Measurements from ENCODE around the gene TRPV2. TPM values are rescaled to one million over a fixed set of nuclear protein-coding genes. Genes with fewer than 3 reads are reported as not detected.
A peak's percentile ranks its signal among the peaks of the same experiment; 100 is the strongest.

Gene TRPV2
- polyA plus RNA-seq, 1 donor: 5.9 TPM

GRCh38 chr17:16466407-16466806 lies 51.0 kb downstream of the TRPV2 start:
- peaks cover 19% of the 10 kb centered on the region for H3K36me3 ChIP-seq (ENCODE audit: control insufficient read depth, insufficient read depth, low read length)
- H3K9me3 ChIP-seq (ENCODE audit: control insufficient read depth, low read depth, low read length): no peaks in the 10 kb centered on the region
- H3K4me3 ChIP-seq (ENCODE audit: low read length): no peak overlapping the region
- peak overlapping the region; percentile 91 for H3K27ac ChIP-seq (ENCODE audit: low read length)
- WGBS (ENCODE audit: insufficient coverage, low lambda C conversion rate): no CpG with 5 or more reads among the region's 9 CpGs
- H3K4me1 ChIP-seq (ENCODE audit: control insufficient read depth, insufficient read depth, low read length): peaks cover 85% of the 10 kb centered on the region
- H3K27me3 ChIP-seq (ENCODE audit: control insufficient read depth, insufficient read depth, low read length): no peaks in the 10 kb centered on the region
- peak in 1 of 2 donors; percentile 73 for DNase-seq

- H3K36me3 ChIP-seq (ENCODE audit: control insufficient read depth, insufficient read depth, low read length): peaks cover 14% of the 10 kb centered on the region
- no peak overlapping the region for H3K4me3 ChIP-seq (ENCODE audit: low read length)
- no peak for DNase-seq
- no peaks in the 10 kb centered on the region for H3K9me3 ChIP-seq (ENCODE audit: control insufficient read depth, low read depth, low read length)
- H3K27ac ChIP-seq (ENCODE audit: low read length): peak overlapping the region; percentile 91
- H3K4me1 ChIP-seq (ENCODE audit: control insufficient read depth, insufficient read depth, low read length): peaks cover 84% of the 10 kb centered on the region
- no peaks in the 10 kb centered on the region for H3K27me3 ChIP-seq (ENCODE audit: control insufficient read depth, insufficient read depth, low read length)
- WGBS (ENCODE audit: insufficient coverage, low lambda C conversion rate): 80% methylated on average over 1 of the region's 6 CpGs
Observed at GRCh38 chr17:16467044-16467443, 51.7 kb downstream of the TRPV2 start.

GRCh38 chr17:16467886-16468285 lies 52.5 kb downstream of the TRPV2 start:
- Histone ChIP-seq H3K36me3 (ENCODE audit: control insufficient read depth, insufficient read depth, low read length) (peaks cover 7% of the 10 kb centered on the region), H3K4me1 (ENCODE audit: control insufficient read depth, insufficient read depth, low read length) (peaks cover 76% of the 10 kb centered on the region), H3K9me3 (ENCODE audit: control insufficient read depth, low read depth, low read length) (no peaks in the 10 kb centered on the region), H3K27ac (ENCODE audit: low read length) (peak overlapping the region; percentile 91), H3K4me3 (ENCODE audit: low read length) (no peak overlapping the region), H3K27me3 (ENCODE audit: control insufficient read depth, insufficient read depth, low read length) (no peaks in the 10 kb centered on the region)
- no peak for DNase-seq
- WGBS (ENCODE audit: insufficient coverage, low lambda C conversion rate): 89% methylated on average over 1 of the region's 3 CpGs

- peak overlapping the region; percentile 91 for H3K27ac ChIP-seq (ENCODE audit: low read length)
- no peaks in the 10 kb centered on the region for H3K9me3 ChIP-seq (ENCODE audit: control insufficient read depth, low read depth, low read length)
- H3K27me3 ChIP-seq (ENCODE audit: control insufficient read depth, insufficient read depth, low read length): no peaks in the 10 kb centered on the region
- no peak overlapping the region for H3K4me3 ChIP-seq (ENCODE audit: low read length)
- WGBS (ENCODE audit: insufficient coverage, low lambda C conversion rate): 0% methylated on average over 1 of the region's 4 CpGs
- peaks cover 69% of the 10 kb centered on the region for H3K4me1 ChIP-seq (ENCODE audit: control insufficient read depth, insufficient read depth, low read length)
- no peak for DNase-seq
- peaks cover 11% of the 10 kb centered on the region for H3K36me3 ChIP-seq (ENCODE audit: control insufficient read depth, insufficient read depth, low read length)
Observed at GRCh38 chr17:16468428-16468992, 53.1 kb downstream of the TRPV2 start.

GRCh38 chr17:16470265-16470664 lies 54.9 kb downstream of the TRPV2 start:
- H3K27ac ChIP-seq (ENCODE audit: low read length): peak overlapping the region; percentile 34
- H3K27me3 ChIP-seq (ENCODE audit: control insufficient read depth, insufficient read depth, low read length): no peaks in the 10 kb centered on the region
- H3K4me3 ChIP-seq (ENCODE audit: low read length): no peak overlapping the region
- no CpG with 5 or more reads among the region's 11 CpGs for WGBS (ENCODE audit: insufficient coverage, low lambda C conversion rate)
- peaks cover 59% of the 10 kb centered on the region for H3K4me1 ChIP-seq (ENCODE audit: control insufficient read depth, insufficient read depth, low read length)
- peak in 1 of 2 donors; percentile 53 for DNase-seq
- no peaks in the 10 kb centered on the region for H3K9me3 ChIP-seq (ENCODE audit: control insufficient read depth, low read depth, low read length)
- peaks cover 11% of the 10 kb centered on the region for H3K36me3 ChIP-seq (ENCODE audit: control insufficient read depth, insufficient read depth, low read length)

GRCh38 chr17:16471295-16471694 lies 55.9 kb downstream of the TRPV2 start:
- H3K27ac ChIP-seq (ENCODE audit: low read length): no peak overlapping the region
- H3K27me3 ChIP-seq (ENCODE audit: control insufficient read depth, insufficient read depth, low read length): no peaks in the 10 kb centered on the region
- DNase-seq: no peak
- peaks cover 11% of the 10 kb centered on the region for H3K36me3 ChIP-seq (ENCODE audit: control insufficient read depth, insufficient read depth, low read length)
- no CpG with 5 or more reads among the region's 5 CpGs for WGBS (ENCODE audit: insufficient coverage, low lambda C conversion rate)
- H3K9me3 ChIP-seq (ENCODE audit: control insufficient read depth, low read depth, low read length): no peaks in the 10 kb centered on the region
- H3K4me3 ChIP-seq (ENCODE audit: low read length): no peak overlapping the region
- H3K4me1 ChIP-seq (ENCODE audit: control insufficient read depth, insufficient read depth, low read length): peaks cover 54% of the 10 kb centered on the region

- H3K27ac ChIP-seq (ENCODE audit: low read length): no peak overlapping the region
- WGBS (ENCODE audit: insufficient coverage, low lambda C conversion rate): 80% methylated on average over 1 of the region's 6 CpGs
Observed at GRCh38 chr17:16472539-16472938, 57.2 kb downstream of the TRPV2 start.

GRCh38 chr17:16473044-16474011 lies 58.0 kb downstream of the TRPV2 start:
- H3K36me3 ChIP-seq (ENCODE audit: control insufficient read depth, insufficient read depth, low read length): peaks cover 11% of the 10 kb centered on the region
- H3K9me3 ChIP-seq (ENCODE audit: control insufficient read depth, low read depth, low read length): no peaks in the 10 kb centered on the region
- peaks cover 48% of the 10 kb centered on the region for H3K4me1 ChIP-seq (ENCODE audit: control insufficient read depth, insufficient read depth, low read length)
- no peak overlapping the region for H3K4me3 ChIP-seq (ENCODE audit: low read length)
- no CpG with 5 or more reads among the region's 20 CpGs for WGBS (ENCODE audit: insufficient coverage, low lambda C conversion rate)
- H3K27ac ChIP-seq (ENCODE audit: low read length): no peak overlapping the region
- H3K27me3 ChIP-seq (ENCODE audit: control insufficient read depth, insufficient read depth, low read length): no peaks in the 10 kb centered on the region
- DNase-seq: no peak

More at GRCh38 chr17:16472539-16472938, 57.2 kb downstream of the TRPV2 start:
- no peak for DNase-seq
- Histone ChIP-seq H3K27me3 (ENCODE audit: control insufficient read depth, insufficient read depth, low read length) (no peaks in the 10 kb centered on the region), H3K4me1 (ENCODE audit: control insufficient read depth, insufficient read depth, low read length) (peaks cover 48% of the 10 kb centered on the region), H3K9me3 (ENCODE audit: control insufficient read depth, low read depth, low read length) (no peaks in the 10 kb centered on the region), H3K4me3 (ENCODE audit: low read length) (no peak overlapping the region), H3K36me3 (ENCODE audit: control insufficient read depth, insufficient read depth, low read length) (peaks cover 11% of the 10 kb centered on the region)

GRCh38 chr17:16474012-16474725 lies 58.8 kb downstream of the TRPV2 start:
- H3K36me3 ChIP-seq (ENCODE audit: control insufficient read depth, insufficient read depth, low read length): peaks cover 15% of the 10 kb centered on the region
- DNase-seq: no peak
- H3K4me3 ChIP-seq (ENCODE audit: low read length): no peak overlapping the region
- WGBS (ENCODE audit: insufficient coverage, low lambda C conversion rate): 80% methylated on average over 1 of the region's 13 CpGs
- H3K27me3 ChIP-seq (ENCODE audit: control insufficient read depth, insufficient read depth, low read length): no peaks in the 10 kb centered on the region
- H3K27ac ChIP-seq (ENCODE audit: low read length): no peak overlapping the region
- H3K9me3 ChIP-seq (ENCODE audit: control insufficient read depth, low read depth, low read length): no peaks in the 10 kb centered on the region
- peaks cover 48% of the 10 kb centered on the region for H3K4me1 ChIP-seq (ENCODE audit: control insufficient read depth, insufficient read depth, low read length)

- DNase-seq: no peak
- WGBS (ENCODE audit: insufficient coverage, low lambda C conversion rate): no CpG with 5 or more reads among the region's 4 CpGs
- Histone ChIP-seq H3K4me3 (ENCODE audit: low read length) (no peak overlapping the region), H3K27ac (ENCODE audit: low read length) (peak overlapping the region; percentile 56), H3K27me3 (ENCODE audit: control insufficient read depth, insufficient read depth, low read length) (no peaks in the 10 kb centered on the region), H3K4me1 (ENCODE audit: control insufficient read depth, insufficient read depth, low read length) (peaks cover 39% of the 10 kb centered on the region), H3K9me3 (ENCODE audit: control insufficient read depth, low read depth, low read length) (no peaks in the 10 kb centered on the region), H3K36me3 (ENCODE audit: control insufficient read depth, insufficient read depth, low read length) (peaks cover 13% of the 10 kb centered on the region)
Observed at GRCh38 chr17:16475179-16475704, 59.9 kb downstream of the TRPV2 start.
